ENCODE data around the gene AP3S1. TPM values are rescaled to one million over a fixed set of nuclear protein-coding genes. Genes with fewer than 3 reads are reported as not detected.

AP3S1 gene
- total RNA-seq, 3 donors from 2014 or later, result 42.0 to 53.0 (median 48.5) TPM

GRCh38 chr5:115949096-115949495, 107.4 kb downstream of the AP3S1 start:
- H3K4me3 Mint-ChIP-seq, result no peak overlapping the region
- no peak for ATAC-seq

GRCh38 chr5:115952588-115952987, 110.9 kb downstream of the AP3S1 start:
- H3K4me3 Mint-ChIP-seq, result no peak overlapping the region
- DNase-seq, result no peak
- no peak for ATAC-seq
- no peaks in the 10 kb centered on the region for H3K36me3 Mint-ChIP-seq (ENCODE audit: insufficient read depth)
- H3K4me1 Mint-ChIP-seq (ENCODE audit: low read depth), result no peaks in the 10 kb centered on the region
- H3K27me3 Mint-ChIP-seq (ENCODE audit: low read depth), result peaks cover 14% of the 10 kb centered on the region
- no peaks in the 10 kb centered on the region for H3K9me3 Mint-ChIP-seq

More at GRCh38 chr5:115949096-115949495, 107.4 kb downstream of the AP3S1 start:
- H3K9me3 Mint-ChIP-seq, result no peaks in the 10 kb centered on the region
- H3K27me3 Mint-ChIP-seq (ENCODE audit: low read depth), result peaks cover 13% of the 10 kb centered on the region
- no peak for DNase-seq
- H3K4me1 Mint-ChIP-seq (ENCODE audit: low read depth), result no peaks in the 10 kb centered on the region
- no peaks in the 10 kb centered on the region for H3K36me3 Mint-ChIP-seq (ENCODE audit: insufficient read depth)

- no peak overlapping the region for H3K4me3 Mint-ChIP-seq
Measured at GRCh38 chr5:115954144-115954543, 112.4 kb downstream of the AP3S1 start.

GRCh38 chr5:115956957-115957356, 115.2 kb downstream of the AP3S1 start:
- ATAC-seq (no peak), DNase-seq (no peak)
- Mint-ChIP-seq H3K9me3 (no peaks in the 10 kb centered on the region), H3K4me1 (ENCODE audit: low read depth) (peaks cover 4% of the 10 kb centered on the region), H3K27me3 (ENCODE audit: low read depth) (peaks cover 35% of the 10 kb centered on the region), H3K4me3 (no peak overlapping the region), H3K36me3 (ENCODE audit: insufficient read depth) (no peaks in the 10 kb centered on the region)

More at GRCh38 chr5:115954144-115954543, 112.4 kb downstream of the AP3S1 start:
- peaks cover 21% of the 10 kb centered on the region for H3K27me3 Mint-ChIP-seq (ENCODE audit: low read depth)
- H3K4me1 Mint-ChIP-seq (ENCODE audit: low read depth), result no peaks in the 10 kb centered on the region
- no peaks in the 10 kb centered on the region for H3K9me3 Mint-ChIP-seq
- DNase-seq (no peak), ATAC-seq (no peak)
- H3K36me3 Mint-ChIP-seq (ENCODE audit: insufficient read depth), result no peaks in the 10 kb centered on the region

- ATAC-seq, result no peak
- H3K4me3 Mint-ChIP-seq, result peak overlapping the region; percentile 9
- peaks cover 7% of the 10 kb centered on the region for H3K4me1 Mint-ChIP-seq (ENCODE audit: low read depth)
- no peaks in the 10 kb centered on the region for H3K36me3 Mint-ChIP-seq (ENCODE audit: insufficient read depth)
- peaks cover 57% of the 10 kb centered on the region for H3K27me3 Mint-ChIP-seq (ENCODE audit: low read depth)
- no peaks in the 10 kb centered on the region for H3K9me3 Mint-ChIP-seq
- DNase-seq, result no peak
Measured at GRCh38 chr5:115961381-115962238, 119.9 kb downstream of the AP3S1 start.

- DNase-seq, result no peak
- Mint-ChIP-seq H3K4me3 (peak within 1 kb of the TSS; percentile 9), H3K27me3 (ENCODE audit: low read depth) (peaks cover 57% of the 10 kb centered on the region), H3K4me1 (ENCODE audit: low read depth) (peaks cover 7% of the 10 kb centered on the region), H3K36me3 (ENCODE audit: insufficient read depth) (no peaks in the 10 kb centered on the region), H3K9me3 (no peaks in the 10 kb centered on the region)
- ATAC-seq, result no peak
Measured at GRCh38 chr5:115962239-115962564, 120.5 kb downstream of the AP3S1 start, which contains the start of gene LVRN. Gene LVRN (plus strand): TSS chr5:115962475. CDS start chr5:115962618, 143 bp downstream.

GRCh38 chr5:115962565-115963402, 121.0 kb downstream of the AP3S1 start:
- Mint-ChIP-seq H3K9me3 (no peaks in the 10 kb centered on the region), H3K4me1 (ENCODE audit: low read depth) (peaks cover 7% of the 10 kb centered on the region), H3K4me3 (no peak overlapping the region), H3K36me3 (ENCODE audit: insufficient read depth) (no peaks in the 10 kb centered on the region), H3K27me3 (ENCODE audit: low read depth) (peaks cover 57% of the 10 kb centered on the region)
- ATAC-seq (peak; percentile 38 to 51), DNase-seq (no peak)

- Mint-ChIP-seq H3K27me3 (ENCODE audit: low read depth) (peaks cover 58% of the 10 kb centered on the region), H3K4me1 (ENCODE audit: low read depth) (peaks cover 7% of the 10 kb centered on the region), H3K9me3 (no peaks in the 10 kb centered on the region), H3K4me3 (no peak overlapping the region), H3K36me3 (ENCODE audit: insufficient read depth) (no peaks in the 10 kb centered on the region)
- ATAC-seq (no peak), DNase-seq (no peak)
Measured at GRCh38 chr5:115963566-115963965, 121.8 kb downstream of the AP3S1 start.

Other genes with a start within 250 kb of the AP3S1 start
- under 1 TPM; 0.18 to 0.82 (median 0.48) TPM for gene TICAM2, start 239.5 kb upstream of the AP3S1 start, total RNA-seq
- gene TMED7, start 215.9 kb upstream of the AP3S1 start, total RNA-seq, result 10 to 100 TPM; 59.8 to 66.1 (median 62.6) TPM
- gene CDO1, start 25.3 kb upstream of the AP3S1 start, total RNA-seq, result under 1 TPM in 2 of 3 donors, not detected in 1; 0.26 to 0.28 TPM
- 10 to 100 TPM; 36.0 to 46.4 (median 41.4) TPM for gene ATG12, start 370 bp upstream of the AP3S1 start, total RNA-seq
- not detected for gene LVRN, start 120.5 kb downstream of the AP3S1 start, total RNA-seq
- not detected for gene ARL14EPL, start 190.5 kb downstream of the AP3S1 start, total RNA-seq
- 10 to 100 TPM; 19.1 to 22.9 (median 19.6) TPM for gene COMMD10, start 243.1 kb downstream of the AP3S1 start, total RNA-seq

Measured in activated T-cell treated with anti-CD3 and anti-CD28 coated beads, Interleukin-2, amount 50 U/mL, for 4 hours (primary cell).